Measurements from ENCODE around the gene GP1BA. TPM values are rescaled to one million over a fixed set of nuclear protein-coding genes. Genes with fewer than 3 reads are reported as not detected.

Gene GP1BA
- total RNA-seq, 4 donors from 2014 or later = not detected

DNA sequence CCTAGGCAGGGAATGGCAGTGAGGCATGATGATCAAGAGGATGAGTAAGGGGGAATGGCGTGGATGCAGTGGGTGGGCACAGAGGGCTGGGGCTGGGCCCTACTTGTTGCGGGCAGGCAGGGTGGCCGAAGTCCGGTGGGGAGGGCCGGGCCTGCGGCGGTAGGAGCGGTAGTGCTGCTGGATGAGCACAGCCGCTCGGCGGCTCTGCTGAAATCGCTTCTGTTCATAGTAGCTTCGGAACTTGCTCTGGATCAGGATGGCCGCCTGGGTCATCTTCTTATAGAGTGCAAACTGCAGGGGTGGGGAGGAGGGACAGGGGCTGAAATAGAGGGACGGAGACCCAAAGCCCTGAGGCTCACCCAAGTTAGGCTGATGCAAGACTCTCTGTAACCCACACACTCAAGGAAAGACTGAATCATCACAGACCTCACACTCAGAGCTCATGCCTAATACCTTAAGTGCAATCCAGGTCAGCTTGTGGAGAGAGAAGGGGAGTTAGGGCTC is 37.0 kb downstream of the GP1BA start:
- H3K9me3 ChIP-seq = no peaks in the 10 kb centered on the region
- intact Hi-C loops (cut with DNase I; ENCODE audit: low total_unique reads) (no loop called here), in situ Hi-C loops (cut with MboI; ENCODE audit: low sequenced_read_pairs in 4 of 4) (no loop called here)
- no peaks in the 10 kb centered on the region for H3K27me3 ChIP-seq
- peak overlapping the region in 2 of 4 donors; percentile 70 to 80 for H3K4me3 ChIP-seq
- H3K27ac ChIP-seq = peak overlapping the region; percentile 88 to 94 (median 92)
- H3K36me3 ChIP-seq = peaks cover 0 to 36% of the 10 kb centered on the region in 2 donors
- no peak for TF ChIP-seq POLR2A (IDR thresholded peaks at IDR 0.05)
- TF ChIP-seq, protein P1, sequence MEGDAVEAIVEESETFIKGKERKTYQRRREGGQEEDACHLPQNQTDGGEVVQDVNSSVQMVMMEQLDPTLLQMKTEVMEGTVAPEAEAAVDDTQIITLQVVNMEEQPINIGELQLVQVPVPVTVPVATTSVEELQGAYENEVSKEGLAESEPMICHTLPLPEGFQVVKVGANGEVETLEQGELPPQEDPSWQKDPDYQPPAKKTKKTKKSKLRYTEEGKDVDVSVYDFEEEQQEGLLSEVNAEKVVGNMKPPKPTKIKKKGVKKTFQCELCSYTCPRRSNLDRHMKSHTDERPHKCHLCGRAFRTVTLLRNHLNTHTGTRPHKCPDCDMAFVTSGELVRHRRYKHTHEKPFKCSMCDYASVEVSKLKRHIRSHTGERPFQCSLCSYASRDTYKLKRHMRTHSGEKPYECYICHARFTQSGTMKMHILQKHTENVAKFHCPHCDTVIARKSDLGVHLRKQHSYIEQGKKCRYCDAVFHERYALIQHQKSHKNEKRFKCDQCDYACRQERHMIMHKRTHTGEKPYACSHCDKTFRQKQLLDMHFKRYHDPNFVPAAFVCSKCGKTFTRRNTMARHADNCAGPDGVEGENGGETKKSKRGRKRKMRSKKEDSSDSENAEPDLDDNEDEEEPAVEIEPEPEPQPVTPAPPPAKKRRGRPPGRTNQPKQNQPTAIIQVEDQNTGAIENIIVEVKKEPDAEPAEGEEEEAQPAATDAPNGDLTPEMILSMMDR (IDR thresholded peaks at IDR 0.05 in 4 of 5, conservative IDR thresholded peaks at IDR 0.05 in 1 of 5) = no peak
- ATAC-seq = no peak
- DNase-seq = peak in 1 of 2 donors; percentile 21
- H3K4me1 ChIP-seq = peaks cover 48 to 54% of the 10 kb centered on the region in 2 donors

DNA sequence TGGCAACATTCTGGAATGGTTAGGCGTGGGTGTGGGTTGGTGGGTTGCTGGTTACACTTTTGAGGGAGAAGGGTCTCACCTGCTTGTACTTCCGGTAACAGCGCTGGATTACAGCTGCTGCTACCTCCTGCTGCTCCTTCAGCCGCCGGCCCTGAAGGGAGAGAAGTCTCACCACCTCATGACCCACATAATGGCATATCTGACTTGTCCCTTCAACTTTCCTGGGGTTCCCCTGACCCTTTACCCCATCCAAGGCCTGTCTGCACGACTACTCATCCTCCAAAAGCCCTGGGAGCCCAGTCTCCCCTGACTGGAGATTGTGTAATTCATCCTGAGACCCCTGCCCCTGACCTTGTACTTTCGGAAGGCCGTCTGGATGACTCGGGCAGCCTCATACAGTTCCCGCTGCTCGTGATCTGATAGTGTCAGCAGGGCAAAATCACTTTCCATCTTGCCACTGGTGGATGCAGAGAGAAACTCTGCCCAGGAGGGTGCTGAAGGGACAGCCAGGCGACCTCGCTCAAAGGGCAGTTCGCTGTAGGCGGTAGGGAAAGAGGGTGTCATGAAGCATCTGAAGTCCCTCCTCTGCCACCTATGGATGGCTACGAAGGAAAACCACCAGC is 37.6 kb downstream of the GP1BA start:
- Histone ChIP-seq H3K27ac (peak overlapping the region; percentile 88 to 94 (median 92)), H3K9me3 (no peaks in the 10 kb centered on the region), H3K4me1 (peaks cover 53 to 59% of the 10 kb centered on the region in 2 donors), H3K36me3 (peaks cover 0 to 36% of the 10 kb centered on the region in 2 donors), H3K4me3 (no peak overlapping the region), H3K27me3 (no peaks in the 10 kb centered on the region)
- intact Hi-C loops (cut with DNase I; ENCODE audit: low total_unique reads) (no loop called here), in situ Hi-C loops (cut with MboI; ENCODE audit: low sequenced_read_pairs in 4 of 4) (no loop called here)
- no peak for TF ChIP-seq POLR2A (IDR thresholded peaks at IDR 0.05)
- TF ChIP-seq, protein P1 (IDR thresholded peaks at IDR 0.05 in 4 of 5, conservative IDR thresholded peaks at IDR 0.05 in 1 of 5) = no peak
- peak in 1 of 2 donors; percentile 28 for DNase-seq
- no peak for ATAC-seq

DNA sequence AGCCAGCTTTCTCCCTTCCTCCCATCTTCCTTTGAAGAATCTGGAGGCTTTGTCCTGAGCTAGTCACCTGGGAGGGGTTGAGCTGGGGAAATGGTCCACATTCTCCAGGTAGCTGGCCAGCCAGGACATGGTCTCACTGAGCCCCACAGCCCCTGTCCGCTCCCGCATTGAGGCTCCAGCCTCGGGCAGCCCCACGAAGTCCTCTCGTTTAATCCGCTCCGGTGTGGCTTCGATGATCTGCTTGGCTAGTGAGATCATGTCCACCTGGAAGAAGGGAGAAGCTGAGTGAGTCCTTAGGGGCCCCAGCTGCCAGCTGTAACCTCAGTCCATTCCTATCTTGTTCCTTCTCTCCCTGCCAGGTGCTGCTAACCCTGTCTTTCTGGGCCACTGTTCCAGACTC is 38.2 kb downstream of the GP1BA start:
- ATAC-seq (no peak), DNase-seq (no peak)
- peaks cover 0 to 36% of the 10 kb centered on the region in 2 donors for H3K36me3 ChIP-seq
- TF ChIP-seq, protein P1 (IDR thresholded peaks at IDR 0.05 in 4 of 5, conservative IDR thresholded peaks at IDR 0.05 in 1 of 5) = no peak
- no peak for TF ChIP-seq POLR2A (IDR thresholded peaks at IDR 0.05)
- no peaks in the 10 kb centered on the region for H3K27me3 ChIP-seq
- in situ Hi-C loops (cut with MboI; ENCODE audit: low sequenced_read_pairs in 4 of 4) (no loop called here), intact Hi-C loops (cut with DNase I; ENCODE audit: low total_unique reads) (no loop called here)
- H3K4me1 ChIP-seq = peaks cover 55 to 65% of the 10 kb centered on the region in 2 donors
- no peak overlapping the region for H3K4me3 ChIP-seq
- peak overlapping the region; percentile 88 to 94 (median 92) for H3K27ac ChIP-seq
- H3K9me3 ChIP-seq = no peaks in the 10 kb centered on the region

DNA sequence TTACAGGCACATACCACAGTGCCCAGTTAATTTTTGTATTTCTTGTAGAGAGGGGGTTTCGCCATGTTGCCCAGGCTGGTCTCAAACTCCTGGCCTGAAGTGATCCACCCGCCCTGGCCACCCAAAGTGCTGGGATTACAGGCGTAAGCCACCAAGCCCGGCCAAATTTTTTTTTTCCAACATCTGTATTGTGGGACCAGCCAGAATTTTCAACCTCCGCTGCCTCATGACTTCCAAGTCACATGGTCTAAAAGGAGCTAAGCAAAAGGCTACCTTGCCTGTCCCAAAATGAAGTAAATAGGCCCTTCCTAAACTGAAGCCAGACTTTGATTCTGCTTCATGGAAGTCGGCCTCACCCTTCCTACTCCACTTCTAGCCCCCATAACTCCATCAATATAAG is 39.7 kb downstream of the GP1BA start:
- in situ Hi-C loops (cut with MboI; ENCODE audit: low sequenced_read_pairs in 4 of 4) = no loop called here
- Histone ChIP-seq H3K36me3 (peaks cover 0 to 45% of the 10 kb centered on the region in 2 donors), H3K4me1 (peaks cover 41 to 55% of the 10 kb centered on the region in 2 donors)

More for the DNA sequence above, 39.7 kb downstream of the GP1BA start:
- no peak for ATAC-seq
- no peak for TF ChIP-seq POLR2A (IDR thresholded peaks at IDR 0.05)
- TF ChIP-seq, protein P1 (IDR thresholded peaks at IDR 0.05 in 4 of 5, conservative IDR thresholded peaks at IDR 0.05 in 1 of 5) = no peak
- Histone ChIP-seq H3K27me3 (no peaks in the 10 kb centered on the region), H3K9me3 (no peaks in the 10 kb centered on the region), H3K27ac (peak overlapping the region; percentile 88 to 95 (median 94)), H3K4me3 (no peak overlapping the region)
- peak in 1 of 2 donors; percentile 18 for DNase-seq
- intact Hi-C loops (cut with DNase I; ENCODE audit: low total_unique reads) = no loop called here
